ENCODE measurements around the gene APMAP. TPM values are rescaled to one million over a fixed set of nuclear protein-coding genes. Genes with fewer than 3 reads are reported as not detected.
"Not testable (repeated sequence)": the region's sequence is repeated elsewhere in the genome, so short reads cannot be mapped to it uniquely, and the experiment has no call there.

The APMAP gene
- total RNA-seq, 4 donors from 2014 or later = 85.3 to 337 (median 163) TPM

- no peak for TF ChIP-seq CTCF (IDR thresholded peaks at IDR 0.05)
- no peak for DNase-seq (ENCODE audit: low spot score)
- ATAC-seq (ENCODE audit: low FRiP score) = no peak
Observed at GRCh38 chr20:24950836-24951525, 41.6 kb downstream of the APMAP start.

GRCh38 chr20:24950128-24950835 lies 42.3 kb downstream of the APMAP start:
- no peak for TF ChIP-seq CTCF (IDR thresholded peaks at IDR 0.05)
- peak; percentile 41 for ATAC-seq (ENCODE audit: low FRiP score)

GRCh38 chr20:24949756-24950127 lies 42.8 kb downstream of the APMAP start:
- ATAC-seq (ENCODE audit: low FRiP score) = no peak
- DNase-seq (ENCODE audit: low spot score) = no peak

More at GRCh38 chr20:24950128-24950835, 42.3 kb downstream of the APMAP start:
- DNase-seq (ENCODE audit: low spot score) = no peak

GRCh38 chr20:24948939-24949679 lies 43.4 kb downstream of the APMAP start, which contains the start of gene CST7:
Gene CST7 (plus strand): TSS chr20:24949269. CDS start chr20:24949506, 237 bp downstream.
- no peak for TF ChIP-seq CTCF (IDR thresholded peaks at IDR 0.05)
- DNase-seq (ENCODE audit: low spot score) = no peak
- ATAC-seq (ENCODE audit: low FRiP score) = no peak

More at GRCh38 chr20:24949756-24950127, 42.8 kb downstream of the APMAP start:
- no peak for TF ChIP-seq CTCF (IDR thresholded peaks at IDR 0.05)

- DNase-seq (ENCODE audit: low spot score); ATAC-seq (ENCODE audit: low FRiP score): not testable (repeated sequence)
Observed at GRCh38 chr20:24948396-24948938, 44.1 kb downstream of the APMAP start.

GRCh38 chr20:24946376-24946775 lies 46.2 kb downstream of the APMAP start:
- not testable (repeated sequence) for ATAC-seq (ENCODE audit: low FRiP score); DNase-seq (ENCODE audit: low spot score)

GRCh38 chr20:24943731-24944130 lies 48.8 kb downstream of the APMAP start:
- DNase-seq (ENCODE audit: low spot score) (no peak), ATAC-seq (ENCODE audit: low FRiP score) (no peak)

More at GRCh38 chr20:24943731-24944130, 48.8 kb downstream of the APMAP start:
- no peak for TF ChIP-seq CTCF (IDR thresholded peaks at IDR 0.05)
